ENCODE measurements around the gene ABCA7.
"Not testable (repeated sequence)": the region's sequence is repeated elsewhere in the genome, so short reads cannot be mapped to it uniquely, and the experiment has no call there.

ABCA7 gene

DNA sequence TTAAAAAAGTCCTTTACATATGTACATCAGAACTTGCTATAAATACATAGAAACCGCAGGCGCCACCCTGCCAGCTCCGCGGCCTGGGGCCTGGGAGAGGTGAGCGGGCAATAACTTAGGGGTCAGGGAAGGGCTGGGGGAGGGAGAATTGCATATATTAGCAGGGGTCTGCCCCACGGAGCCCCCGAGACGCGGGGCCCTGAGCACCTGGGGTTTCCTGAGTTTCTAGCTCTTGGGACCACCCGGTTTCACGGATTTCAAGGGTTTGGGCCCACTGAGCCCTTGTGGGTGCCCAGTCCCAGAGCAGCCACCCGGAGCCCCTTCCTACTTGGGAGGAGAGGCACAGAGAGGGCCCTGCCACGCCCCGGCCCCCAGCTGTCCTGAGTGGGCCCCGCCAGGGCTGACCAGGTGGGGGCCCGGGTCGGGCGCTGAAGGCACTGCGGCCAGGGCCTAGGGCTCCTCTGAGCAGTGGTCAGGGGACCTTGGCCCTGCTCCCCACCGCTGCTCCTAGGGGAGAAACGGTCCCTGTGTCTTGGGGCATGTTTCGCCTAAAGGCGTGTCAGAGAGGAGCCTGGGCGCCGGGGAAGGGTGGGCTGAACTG, 67.9 kb downstream of the ABCA7 start:
- DNase-seq, result no peak

DNA sequence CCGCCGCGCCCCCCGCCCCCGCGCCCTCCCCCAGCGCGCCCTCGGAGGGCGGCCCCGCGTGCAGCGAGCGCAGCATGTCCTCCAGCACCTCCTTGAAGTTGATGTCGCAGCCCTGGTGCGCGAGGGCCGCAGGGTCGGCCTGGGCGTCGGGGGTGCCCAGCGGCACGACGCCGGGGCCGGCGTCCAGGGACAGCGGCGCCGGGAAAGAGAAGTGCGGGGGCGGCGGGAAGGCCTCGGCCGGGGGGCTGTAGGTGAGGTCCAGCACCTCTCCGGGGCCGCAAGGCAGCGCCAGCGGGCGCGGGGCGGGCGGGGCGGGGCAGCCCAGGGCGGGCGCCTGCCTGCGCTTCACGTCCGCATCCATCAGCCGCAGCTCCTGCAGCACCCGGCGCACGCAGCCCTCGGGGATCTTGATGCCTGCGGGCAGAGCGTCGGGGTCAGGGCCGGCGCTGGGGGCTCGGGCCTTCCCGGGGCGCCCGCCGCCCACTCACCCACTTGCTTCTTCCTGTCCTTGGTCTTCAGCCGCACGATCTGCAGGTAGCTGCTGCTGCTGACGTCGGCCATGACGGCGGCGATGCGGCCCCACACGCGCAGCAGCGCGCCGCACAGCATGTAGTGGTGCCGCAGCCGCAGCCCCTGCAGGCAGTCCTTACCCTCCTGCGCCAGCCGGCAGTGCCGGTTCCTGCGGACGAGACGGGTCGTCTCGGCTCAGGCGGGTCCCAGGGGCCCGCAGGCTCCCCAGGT, 68.6 kb downstream of the ABCA7 start:
- no peak for DNase-seq

- DNase-seq, result no peak
Observed at GRCh38 chr19:1109032-1109551, 69.2 kb downstream of the ABCA7 start.

GRCh38 chr19:1109697-1110671, 70.1 kb downstream of the ABCA7 start:
- DNase-seq, result no peak

- DNase-seq, result no peak
Observed at GRCh38 chr19:1110809-1111640, 71.1 kb downstream of the ABCA7 start.

- DNase-seq, result no peak
Observed at GRCh38 chr19:1111641-1112267, 71.8 kb downstream of the ABCA7 start.

- DNase-seq, result no peak
Observed at GRCh38 chr19:1112268-1113029, 72.5 kb downstream of the ABCA7 start.

- DNase-seq, result peak; percentile 87
Observed at GRCh38 chr19:1113030-1113985, 73.4 kb downstream of the ABCA7 start.

DNA sequence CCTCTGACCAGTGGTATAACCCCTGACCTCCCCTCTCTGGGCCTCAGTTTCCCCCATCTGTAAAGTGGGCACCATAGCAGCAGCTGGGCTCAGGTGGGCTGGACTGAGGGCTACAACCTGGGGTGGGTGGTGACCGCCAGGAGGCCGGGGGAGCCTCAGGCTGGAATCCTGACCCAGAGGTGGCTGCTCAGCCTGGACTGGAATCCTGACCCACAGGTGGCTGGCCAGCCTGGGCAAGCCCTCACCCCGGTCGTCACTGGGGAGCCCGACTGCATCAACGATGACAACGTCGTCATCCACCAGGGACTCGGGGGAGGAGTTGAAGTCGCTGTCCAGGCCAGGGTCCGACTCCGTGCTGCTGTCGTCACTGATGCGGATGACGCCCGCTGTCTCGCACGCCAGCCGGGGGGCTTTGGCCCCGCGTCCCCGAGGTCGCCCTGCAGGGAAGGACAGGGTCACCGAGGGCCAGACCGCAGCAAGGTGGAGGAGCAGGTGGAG, 74.1 kb downstream of the ABCA7 start:
- no peak for DNase-seq

DNA sequence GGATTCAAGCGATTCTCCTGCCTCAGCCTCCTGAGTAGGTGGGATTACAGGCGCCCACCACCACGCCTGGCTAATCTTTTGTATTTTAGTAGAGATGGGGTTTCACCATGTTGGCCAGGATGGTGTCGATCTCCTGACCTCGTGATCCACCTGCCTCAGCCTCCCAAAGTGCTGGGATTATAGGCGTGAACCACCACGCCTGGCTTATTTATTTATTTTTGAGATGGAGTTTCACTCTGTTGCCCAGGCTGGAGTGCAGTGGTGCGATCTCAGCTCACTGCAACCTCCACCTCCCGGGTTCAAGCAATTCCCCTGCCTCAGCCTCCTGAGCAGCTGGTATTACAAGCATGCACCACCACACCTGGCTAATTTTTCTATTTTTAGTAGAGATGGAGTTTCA, 74.8 kb downstream of the ABCA7 start:
- DNase-seq, result not testable (repeated sequence)

Data from activated CD4-positive, alpha-beta T cell treated with anti-CD3 and anti-CD28 coated beads, Interleukin-2, Interleukin-6, amounts not matched to agents 100 ng/mL and 50 ng/mL, durations not matched to agents 16 hours and 8 hours (primary cell).